A673 (cell line): ENCODE results near the gene TWF2. TPM values are rescaled to one million over a fixed set of nuclear protein-coding genes. Genes with fewer than 3 reads are reported as not detected.

ENCODE experiments used
- BruUV-seq: library from RNA; stranded (reverse); fragments of 400-500 nt; replicated peaks from 2 replicates; lab custom pipeline; 2021; lab: Mats Ljungman, UMichigan
- CTCF ChIA-PET: fragments of 300-600 bp; sonication (Branson Sonifier 250); formaldehyde crosslinking; loops from one replicate; lab custom pipeline; 2022; ENCODE audit warnings: antibody characterized with exemption; lab: Charles Lee
- POLR2A ChIA-PET: fragments of 300-600 bp; sonication (Branson Sonifier 250); formaldehyde crosslinking; loops from one replicate; lab custom pipeline; 2022; ENCODE audit warnings: antibody characterized with exemption; ENCODE audit not compliant: low non-redundant PET; lab: Charles Lee
- DNase-seq: peaks from one replicate; pipeline ENCODE4 v3.0.0-alpha.2; 2015; ENCODE audit warnings: low spot score
- H3K27ac ChIP-seq: fragments of 200-600 bp; sonication (generic); 2 replicates; pipeline ENCODE4 v1.5.1; 2016; ENCODE audit warnings: mixed run types, low read depth, mild to moderate bottlenecking, mixed read lengths, antibody characterized with exemption, low read length; ENCODE audit not compliant: poor library complexity, severe bottlenecking
- H3K27me3 ChIP-seq: fragments of 200-600 bp; sonication (generic); replicated peaks from 2 replicates; pipeline ENCODE4 v1.6.1; 2017; ENCODE audit warnings: mixed run types, low read depth, mild to moderate bottlenecking, mixed read lengths, antibody characterized with exemption, low read length; ENCODE audit not compliant: insufficient read depth, poor library complexity
- H3K36me3 ChIP-seq: fragments of 200-600 bp; sonication (generic); 2 replicates; pipeline ENCODE4 v1.6.1; 2016; ENCODE audit warnings: mixed run types, mild to moderate bottlenecking, mixed read lengths, antibody characterized with exemption, low read length; ENCODE audit not compliant: insufficient read depth, poor library complexity, severe bottlenecking
- H3K4me1 ChIP-seq: fragments of 200-600 bp; sonication (generic); 2 replicates; pipeline ENCODE4 v1.6.1; 2017; ENCODE audit warnings: mixed run types, mild to moderate bottlenecking, mixed read lengths, antibody characterized with exemption, low read length; ENCODE audit not compliant: insufficient read depth, poor library complexity, severe bottlenecking
- H3K4me3 ChIP-seq: fragments of 200-600 bp; sonication (generic); 2 replicates; pipeline ENCODE4 v1.5.1; 2016; ENCODE audit warnings: low read depth, mixed run types, mild to moderate bottlenecking, mixed read lengths, low read length; ENCODE audit not compliant: poor library complexity, severe bottlenecking
- H3K9me3 ChIP-seq: fragments of 200-600 bp; sonication (generic); 2 replicates; pipeline ENCODE4 v1.6.1; 2016; ENCODE audit warnings: mixed run types, low read depth, mild to moderate bottlenecking, mixed read lengths, antibody characterized with exemption, low read length; ENCODE audit not compliant: poor library complexity, severe bottlenecking
- CTCF ChIP-seq: fragments of 300-800, 200-600 bp; sonication (generic); conservative IDR thresholded peaks from 2 replicates; pipeline ENCODE4 v1.5.1; 2017; ENCODE audit warnings: low read depth, mild to moderate bottlenecking, antibody characterized with exemption, low read length, moderate library complexity, mixed read lengths
- EZH2 ChIP-seq: fragments of 200-600 bp; sonication (generic); IDR thresholded peaks from 2 replicates; pipeline ENCODE4 v1.6.1; 2017; ENCODE audit warnings: borderline replicate concordance, low read depth, mild to moderate bottlenecking, mixed read lengths, antibody characterized with exemption, low read length; ENCODE audit not compliant: poor library complexity, severe bottlenecking
- intact Hi-C: fragments of 100-400 bp; cut with micrococcal nuclease; formaldehyde crosslinking; loops from one replicate; pipeline ENCODE4 v1.10.0; 2022; ENCODE audit not compliant: unreplicated experiment
- total RNA-seq: library from RNA; stranded (reverse); gene quantifications from 2 replicates; pipeline ENCODE4 v1.2.3, GENCODE V29; 2021

TWF2 gene
- total RNA-seq, 1 experiment from 2014 or later = 18.3 TPM

GRCh38 chr3:52195823-52196331, 43.1 kb downstream of the TWF2 start:
- POLR2A ChIA-PET = no interaction called here

GRCh38 chr3:52195291-52195597, 43.7 kb downstream of the TWF2 start:
- intact Hi-C loops = no loop called here
- Histone ChIP-seq H3K4me1 (no peaks in the 10 kb centered on the region), H3K27ac (no peak overlapping the region), H3K36me3 (peaks cover 3% of the 10 kb centered on the region), H3K4me3 (no peak overlapping the region), H3K27me3 (no peaks in the 10 kb centered on the region), H3K9me3 (no peaks in the 10 kb centered on the region)
- ChIA-PET CTCF (no interaction called here), POLR2A (no interaction called here)
- TF ChIP-seq EZH2 (no peak), CTCF (no peak)
- no TSS peak for BruUV-seq
- no peak for DNase-seq

More at GRCh38 chr3:52195823-52196331, 43.1 kb downstream of the TWF2 start:
- no peaks in the 10 kb centered on the region for H3K9me3 ChIP-seq
- H3K4me1 ChIP-seq = no peaks in the 10 kb centered on the region
- H3K27me3 ChIP-seq = no peaks in the 10 kb centered on the region
- H3K4me3 ChIP-seq = no peak overlapping the region
- CTCF ChIA-PET = no interaction called here
- TF ChIP-seq CTCF = no peak
- TF ChIP-seq EZH2 = no peak
- H3K36me3 ChIP-seq = peaks cover 8% of the 10 kb centered on the region
- intact Hi-C loops = no loop called here
- no peak overlapping the region for H3K27ac ChIP-seq
- no TSS peak for BruUV-seq
- DNase-seq = no peak

- Histone ChIP-seq H3K36me3 (no peaks in the 10 kb centered on the region), H3K9me3 (no peaks in the 10 kb centered on the region), H3K4me3 (no peak overlapping the region), H3K27ac (no peak overlapping the region), H3K4me1 (no peaks in the 10 kb centered on the region), H3K27me3 (no peaks in the 10 kb centered on the region)
- BruUV-seq = no TSS peak
- CTCF ChIA-PET = no interaction called here
- DNase-seq = no peak
- POLR2A ChIA-PET = no interaction called here
- intact Hi-C loops = no loop called here
- no peak for TF ChIP-seq EZH2
- no peak for TF ChIP-seq CTCF
Observed at GRCh38 chr3:52194485-52195290, 44.3 kb downstream of the TWF2 start.
